Esophagus squamous epithelium (tissue), 5 donors: Measurements from ENCODE around the gene BASP1. TPM values are rescaled to one million over a fixed set of nuclear protein-coding genes. Genes with fewer than 3 reads are reported as not detected.

Source experiments
- DNase-seq: peaks from one replicate; lab custom pipeline; 2025; lab: John Stamatoyannopoulos, UW
- H3K27ac ChIP-seq, 4 donors: fragments of 200-600 bp; sonication (generic); one replicate each; pipeline ENCODE4 v1.5.1; 2016 to 2019; ENCODE audit warnings: mild to moderate bottlenecking in 1 of 4
- H3K27me3 ChIP-seq, 4 donors: fragments of 200-600 bp; sonication (generic); 1 replicate in 3 of 4; 2 replicates in 1 of 4; pipeline versions ENCODE4 v1.5.1 to v1.6.0; 2017 to 2021; ENCODE audit warnings: antibody characterized with exemption in 1 of 4
- H3K36me3 ChIP-seq, 3 donors: fragments of 200-600 bp; sonication (generic); one replicate each; pipeline ENCODE4 v1.5.1; 2016 to 2019
- H3K4me1 ChIP-seq, 3 donors: fragments of 200-600 bp; sonication (generic); one replicate each; pipeline ENCODE4 v1.5.1; 2017 to 2019
- H3K4me3 ChIP-seq, 4 donors: fragments of 200-600 bp; sonication (generic); 1 replicate in 3 of 4; 2 replicates in 1 of 4; pipeline ENCODE4 v1.5.1; 2016 to 2019; ENCODE audit warnings: mild to moderate bottlenecking in 2 of 4, moderate library complexity in 1 of 4
- H3K9me3 ChIP-seq, 3 donors: fragments of 200-600 bp; sonication (generic); one replicate each; pipeline ENCODE4 v1.5.1; 2016 to 2019
- POLR2A ChIP-seq, 4 donors: fragments of 450-650 bp; IDR thresholded peaks; one replicate each; pipeline ENCODE4 v1.6.1; 2017; ENCODE audit warnings: antibody characterized with exemption in 4 of 4, mild to moderate bottlenecking in 4 of 4, moderate library complexity in 3 of 4
- WGBS, 2 donors: methylation state at CpG; one replicate each; pipeline ENCODE4 v1.1.5; 2018; 5-methylcytosine and 5-hydroxymethylcytosine counted together
- intact Hi-C: fragments of 100-400 bp; cut with DNase I; formaldehyde crosslinking; loops from one replicate; pipeline ENCODE4 v1.15.0; 2022
- total RNA-seq, 4 donors: library from RNA; depleted of rRNA; stranded (reverse); fragments of >200 nt; gene quantifications; one replicate each; pipeline ENCODE4 v1.1.0, GENCODE V29; 2016
- TF ChIP-seq, protein P1 (sequence below), 6 experiments: fragments of 450-650 bp in 4 of 6; fragments of 200-600 bp in 2 of 6; sonication (generic) in 2 of 6; IDR thresholded peaks; one replicate each; pipeline ENCODE4 v1.5.1; 2016 to 2019; ENCODE audit warnings: antibody characterized with exemption in 6 of 6, mild to moderate bottlenecking in 4 of 6, moderate library complexity in 4 of 6
- donor health status: DM: yes; HTN: yes; CAD: no.

BASP1 gene
- total RNA-seq, 4 donors from 2014 or later: 5.2 to 16.7 (median 13.6) TPM

DNA sequence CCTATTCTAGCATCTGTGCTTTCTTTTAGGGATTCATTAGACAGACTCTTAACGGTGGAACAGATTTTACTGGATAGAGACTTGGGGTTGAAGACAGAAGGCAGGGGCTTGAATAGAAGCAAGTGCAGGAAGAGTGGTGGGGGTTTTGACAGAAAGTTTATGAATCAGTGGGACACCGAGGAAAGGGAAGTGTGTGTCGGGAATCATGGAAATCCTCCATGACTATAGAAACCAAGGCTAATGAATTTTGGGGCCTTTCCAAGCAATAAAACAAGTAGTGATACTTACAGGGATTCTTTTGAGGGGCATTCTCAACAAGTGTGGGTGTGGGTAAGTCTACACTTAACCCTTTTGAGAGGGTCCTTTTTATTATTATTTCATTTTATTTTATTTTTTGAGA is 12.8 kb downstream of the BASP1 start:
- H3K27me3 ChIP-seq: no peaks in the 10 kb centered on the region
- peaks cover 4 to 15% (median 8%) of the 10 kb centered on the region in 3 donors for H3K4me1 ChIP-seq
- no peak for DNase-seq
- 90 to 93% methylated on average over 3 of the region's 3 CpGs for WGBS, 2 donors
- no peak overlapping the region for H3K27ac ChIP-seq
- intact Hi-C loops: no loop called here
- TF ChIP-seq, protein P1, sequence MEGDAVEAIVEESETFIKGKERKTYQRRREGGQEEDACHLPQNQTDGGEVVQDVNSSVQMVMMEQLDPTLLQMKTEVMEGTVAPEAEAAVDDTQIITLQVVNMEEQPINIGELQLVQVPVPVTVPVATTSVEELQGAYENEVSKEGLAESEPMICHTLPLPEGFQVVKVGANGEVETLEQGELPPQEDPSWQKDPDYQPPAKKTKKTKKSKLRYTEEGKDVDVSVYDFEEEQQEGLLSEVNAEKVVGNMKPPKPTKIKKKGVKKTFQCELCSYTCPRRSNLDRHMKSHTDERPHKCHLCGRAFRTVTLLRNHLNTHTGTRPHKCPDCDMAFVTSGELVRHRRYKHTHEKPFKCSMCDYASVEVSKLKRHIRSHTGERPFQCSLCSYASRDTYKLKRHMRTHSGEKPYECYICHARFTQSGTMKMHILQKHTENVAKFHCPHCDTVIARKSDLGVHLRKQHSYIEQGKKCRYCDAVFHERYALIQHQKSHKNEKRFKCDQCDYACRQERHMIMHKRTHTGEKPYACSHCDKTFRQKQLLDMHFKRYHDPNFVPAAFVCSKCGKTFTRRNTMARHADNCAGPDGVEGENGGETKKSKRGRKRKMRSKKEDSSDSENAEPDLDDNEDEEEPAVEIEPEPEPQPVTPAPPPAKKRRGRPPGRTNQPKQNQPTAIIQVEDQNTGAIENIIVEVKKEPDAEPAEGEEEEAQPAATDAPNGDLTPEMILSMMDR (IDR thresholded peaks at IDR 0.05): no peak
- TF ChIP-seq POLR2A (IDR thresholded peaks at IDR 0.05): no peak
- no peaks in the 10 kb centered on the region for H3K36me3 ChIP-seq
- no peak overlapping the region for H3K4me3 ChIP-seq
- H3K9me3 ChIP-seq: no peaks in the 10 kb centered on the region

DNA sequence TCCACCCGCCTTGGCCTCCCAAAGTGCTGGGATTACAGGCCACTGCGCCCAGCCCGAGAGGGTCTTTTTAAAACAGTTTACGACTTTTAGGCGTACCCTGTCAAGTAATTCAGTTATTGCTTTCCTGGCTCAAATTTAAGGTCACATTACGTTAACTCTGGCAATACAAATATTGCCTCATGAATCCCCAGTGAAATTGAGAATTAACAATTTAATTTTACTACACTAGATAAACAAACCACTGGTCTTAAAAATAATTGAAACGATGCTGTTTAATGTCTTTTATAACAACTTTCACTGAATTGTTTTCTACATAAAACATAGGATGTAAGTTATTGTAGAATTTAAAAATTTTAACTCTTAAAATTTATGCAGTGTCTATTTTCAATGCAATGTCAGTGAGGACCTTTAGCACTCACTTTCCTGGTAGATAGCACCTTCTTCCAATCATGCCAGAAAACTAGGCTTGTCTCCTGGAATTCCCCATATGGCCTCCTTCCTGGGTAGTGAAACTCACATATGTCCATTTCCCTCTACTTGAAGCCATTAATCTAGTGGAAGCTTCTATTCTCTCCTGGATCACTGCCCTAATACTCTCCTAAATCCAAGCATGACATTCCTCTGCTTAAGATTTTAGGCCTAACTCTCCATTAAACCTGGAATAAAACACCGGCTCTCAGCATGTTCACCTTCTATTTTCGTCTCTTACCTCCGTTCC is 13.5 kb downstream of the BASP1 start:
- intact Hi-C loops: no loop called here
- DNase-seq: no peak
- H3K27ac ChIP-seq: no peak overlapping the region
- no peak overlapping the region for H3K4me3 ChIP-seq
- no peaks in the 10 kb centered on the region for H3K9me3 ChIP-seq
- no peak for TF ChIP-seq POLR2A (IDR thresholded peaks at IDR 0.05)
- TF ChIP-seq, protein P1 (IDR thresholded peaks at IDR 0.05): no peak
- WGBS, 2 donors: 85 to 94% methylated on average over 10 of the region's 10 CpGs
- peaks cover 4 to 15% (median 8%) of the 10 kb centered on the region in 3 donors for H3K4me1 ChIP-seq
- no peaks in the 10 kb centered on the region for H3K36me3 ChIP-seq
- no peaks in the 10 kb centered on the region for H3K27me3 ChIP-seq

DNA sequence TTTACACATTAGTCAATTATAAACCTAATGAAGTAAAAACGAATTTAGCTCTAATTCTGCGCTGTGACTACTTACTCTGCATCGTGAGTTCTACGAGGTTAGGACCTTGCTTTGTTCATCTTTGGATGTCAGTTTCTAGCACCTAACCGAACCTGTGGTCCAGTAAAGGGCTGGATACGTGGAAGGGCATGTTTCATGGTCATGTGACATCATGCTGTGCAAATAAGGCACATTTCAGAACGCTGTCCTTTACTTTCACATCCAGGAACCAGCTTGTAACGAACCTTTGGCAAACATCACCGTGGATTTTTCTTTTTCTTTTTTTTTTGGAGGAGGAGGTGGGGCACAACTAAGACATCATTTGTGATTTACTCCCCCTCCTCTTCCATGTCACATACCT is 15.0 kb downstream of the BASP1 start:
- no peak for TF ChIP-seq POLR2A (IDR thresholded peaks at IDR 0.05)
- TF ChIP-seq, protein P1 (IDR thresholded peaks at IDR 0.05): no peak
- Histone ChIP-seq H3K27me3 (no peaks in the 10 kb centered on the region), H3K27ac (no peak overlapping the region), H3K4me1 (peaks cover 4 to 15% (median 8%) of the 10 kb centered on the region in 3 donors), H3K4me3 (no peak overlapping the region), H3K9me3 (no peaks in the 10 kb centered on the region), H3K36me3 (no peaks in the 10 kb centered on the region)
- 64 to 65% methylated on average over 9 of the region's 9 CpGs for WGBS, 2 donors
- intact Hi-C loops: no loop called here
- no peak for DNase-seq

DNA sequence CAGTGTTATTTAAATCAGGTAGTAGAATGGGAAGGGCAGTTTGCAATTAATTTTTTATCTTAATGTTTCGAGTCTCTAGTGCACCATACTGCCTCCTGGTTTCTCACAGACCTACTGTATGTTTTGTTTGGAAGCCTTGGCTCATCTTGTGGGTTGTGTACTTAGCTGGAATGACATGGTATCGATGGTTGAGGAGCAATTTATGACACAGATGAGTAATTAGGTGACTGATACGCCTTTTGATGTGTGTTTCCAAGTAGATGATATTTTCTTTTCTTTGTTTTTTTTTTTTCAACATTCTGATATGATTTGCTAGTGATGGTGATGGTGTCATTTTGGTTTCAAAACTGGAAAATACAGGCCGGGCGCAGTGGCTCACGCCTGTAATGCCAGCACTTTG is 16.1 kb downstream of the BASP1 start:
- Histone ChIP-seq H3K4me1 (peaks cover 4 to 9% (median 6%) of the 10 kb centered on the region in 3 donors), H3K36me3 (no peaks in the 10 kb centered on the region), H3K27ac (no peak overlapping the region), H3K4me3 (no peak overlapping the region), H3K27me3 (no peaks in the 10 kb centered on the region), H3K9me3 (no peaks in the 10 kb centered on the region)
- intact Hi-C loops: no loop called here
- DNase-seq: no peak
- WGBS, 2 donors: 65 to 73% methylated on average over 6 of the region's 6 CpGs
- TF ChIP-seq, protein P1 (IDR thresholded peaks at IDR 0.05): no peak
- TF ChIP-seq POLR2A (IDR thresholded peaks at IDR 0.05): no peak

- Histone ChIP-seq H3K27me3 (no peaks in the 10 kb centered on the region), H3K4me3 (no peak overlapping the region), H3K9me3 (no peaks in the 10 kb centered on the region), H3K4me1 (peaks cover 0 to under 1% (median under 1%) of the 10 kb centered on the region in 3 donors), H3K27ac (no peak overlapping the region), H3K36me3 (no peaks in the 10 kb centered on the region)
- intact Hi-C loops: no loop called here
- no peak for DNase-seq
- WGBS, 2 donors: 82 to 85% methylated on average over 5 of the region's 5 CpGs
- no peak for TF ChIP-seq POLR2A (IDR thresholded peaks at IDR 0.05)
- TF ChIP-seq, protein P1 (IDR thresholded peaks at IDR 0.05): no peak
Measured at GRCh38 chr5:17234374-17234773, 16.9 kb downstream of the BASP1 start.
